ENCODE data around the gene NTM. TPM values are rescaled to one million over a fixed set of nuclear protein-coding genes. Genes with fewer than 3 reads are reported as not detected.

NTM gene
- total RNA-seq, 1 experiment from 2014 or later: 8.6 TPM

- H3K4me1 ChIP-seq (ENCODE audit: insufficient read depth, low read length, poor library complexity, severe bottlenecking): no peaks in the 10 kb centered on the region
- TF ChIP-seq CTCF (conservative IDR thresholded peaks at IDR 0.05; ENCODE audit: low read depth, low read length) (no peak), EZH2 (IDR thresholded peaks at IDR 0.05; ENCODE audit: borderline replicate concordance, low read depth, low read length, poor library complexity, severe bottlenecking) (no peak)
- intact Hi-C loops (cut with micrococcal nuclease; ENCODE audit: unreplicated experiment): no loop called here
- H3K27ac ChIP-seq (ENCODE audit: low read depth, low read length, poor library complexity, severe bottlenecking): no peak overlapping the region
- BruUV-seq (replicated peaks): no TSS peak
- POLR2A ChIA-PET (ENCODE audit: low non-redundant PET): no interaction called here
- peaks cover 26% of the 10 kb centered on the region for H3K27me3 ChIP-seq (replicated peaks; ENCODE audit: insufficient read depth, low read depth, low read length, poor library complexity)
- H3K9me3 ChIP-seq (ENCODE audit: low read depth, low read length, poor library complexity, severe bottlenecking): peaks cover 9% of the 10 kb centered on the region
- H3K4me3 ChIP-seq (ENCODE audit: low read depth, low read length, poor library complexity, severe bottlenecking): no peak overlapping the region
- CTCF ChIA-PET: no interaction called here
- no peaks in the 10 kb centered on the region for H3K36me3 ChIP-seq (ENCODE audit: insufficient read depth, low read length, poor library complexity, severe bottlenecking)
- DNase-seq (ENCODE audit: low spot score): no peak
Observed at GRCh38 chr11:132248580-132248979, 878.2 kb downstream of the NTM start.

DNA sequence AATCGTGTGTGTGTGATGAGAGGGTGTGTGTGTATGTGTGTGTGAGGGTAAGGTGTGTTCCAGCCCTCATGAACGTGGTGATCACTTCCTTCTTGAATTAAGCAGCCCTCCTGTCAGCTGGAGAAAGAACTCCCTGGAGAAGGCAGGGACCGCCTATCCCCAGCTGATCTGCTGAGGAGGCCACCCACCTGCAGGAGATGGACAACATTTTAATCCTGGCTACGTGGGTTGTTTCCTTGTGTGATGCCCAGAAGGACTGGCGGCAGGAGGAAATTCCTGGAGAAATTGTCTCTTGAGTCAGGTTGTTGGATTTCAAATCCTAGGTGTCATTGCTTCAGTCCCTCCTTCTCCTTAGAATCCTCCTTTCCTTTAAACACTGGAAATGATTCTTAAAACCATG lies 878.8 kb downstream of the NTM start:
- no peaks in the 10 kb centered on the region for H3K4me1 ChIP-seq (ENCODE audit: insufficient read depth, low read length, poor library complexity, severe bottlenecking)
- CTCF ChIA-PET: no interaction called here
- intact Hi-C loops (cut with micrococcal nuclease; ENCODE audit: unreplicated experiment): no loop called here
- peaks cover 29% of the 10 kb centered on the region for H3K27me3 ChIP-seq (replicated peaks; ENCODE audit: insufficient read depth, low read depth, low read length, poor library complexity)
- no peaks in the 10 kb centered on the region for H3K36me3 ChIP-seq (ENCODE audit: insufficient read depth, low read length, poor library complexity, severe bottlenecking)
- no TSS peak for BruUV-seq (replicated peaks)
- H3K4me3 ChIP-seq (ENCODE audit: low read depth, low read length, poor library complexity, severe bottlenecking): no peak overlapping the region
- TF ChIP-seq CTCF (conservative IDR thresholded peaks at IDR 0.05; ENCODE audit: low read depth, low read length) (no peak), EZH2 (IDR thresholded peaks at IDR 0.05; ENCODE audit: borderline replicate concordance, low read depth, low read length, poor library complexity, severe bottlenecking) (no peak)
- peaks cover 9% of the 10 kb centered on the region for H3K9me3 ChIP-seq (ENCODE audit: low read depth, low read length, poor library complexity, severe bottlenecking)
- no peak for DNase-seq (ENCODE audit: low spot score)
- no peak overlapping the region for H3K27ac ChIP-seq (ENCODE audit: low read depth, low read length, poor library complexity, severe bottlenecking)
- POLR2A ChIA-PET (ENCODE audit: low non-redundant PET): no interaction called here

DNA sequence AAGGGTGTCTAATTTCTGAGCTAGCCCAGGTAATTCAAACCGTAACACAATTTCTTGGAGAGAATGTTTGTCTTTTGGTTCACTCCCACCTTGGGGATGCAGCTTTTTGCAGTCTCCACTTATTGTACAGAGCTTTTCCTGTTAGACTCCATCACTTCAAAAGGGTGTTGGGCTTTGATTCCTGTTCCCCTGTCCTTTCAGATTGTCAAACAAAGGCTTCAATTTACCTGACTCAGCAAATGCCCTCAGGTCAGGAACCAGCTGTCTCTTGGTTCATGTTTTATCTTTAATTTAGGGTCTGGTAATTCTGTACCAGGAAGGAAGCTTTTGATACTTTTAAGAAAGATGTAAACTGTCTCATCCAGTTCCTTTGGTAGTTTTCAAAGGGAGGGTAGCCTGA lies 880.6 kb downstream of the NTM start:
- H3K36me3 ChIP-seq (ENCODE audit: insufficient read depth, low read length, poor library complexity, severe bottlenecking): no peaks in the 10 kb centered on the region
- peaks cover 9% of the 10 kb centered on the region for H3K9me3 ChIP-seq (ENCODE audit: low read depth, low read length, poor library complexity, severe bottlenecking)
- no peak for DNase-seq (ENCODE audit: low spot score)
- no peak overlapping the region for H3K27ac ChIP-seq (ENCODE audit: low read depth, low read length, poor library complexity, severe bottlenecking)
- TF ChIP-seq EZH2 (IDR thresholded peaks at IDR 0.05; ENCODE audit: borderline replicate concordance, low read depth, low read length, poor library complexity, severe bottlenecking) (no peak), CTCF (conservative IDR thresholded peaks at IDR 0.05; ENCODE audit: low read depth, low read length) (no peak)
- intact Hi-C loops (cut with micrococcal nuclease; ENCODE audit: unreplicated experiment): no loop called here
- no TSS peak for BruUV-seq (replicated peaks)
- CTCF ChIA-PET: no interaction called here
- POLR2A ChIA-PET (ENCODE audit: low non-redundant PET): no interaction called here
- H3K27me3 ChIP-seq (replicated peaks; ENCODE audit: insufficient read depth, low read depth, low read length, poor library complexity): peaks cover 31% of the 10 kb centered on the region
- H3K4me1 ChIP-seq (ENCODE audit: insufficient read depth, low read length, poor library complexity, severe bottlenecking): no peaks in the 10 kb centered on the region
- no peak overlapping the region for H3K4me3 ChIP-seq (ENCODE audit: low read depth, low read length, poor library complexity, severe bottlenecking)
